Activated naive CD8-positive, alpha-beta T cell treated with anti-CD3 and anti-CD28 coated beads, Interleukin-2, amount 50 U/mL, for 16 hours (primary cell): ENCODE measurements around the gene DUOXA2.
"Not testable (repeated sequence)": the region's sequence is repeated elsewhere in the genome, so short reads cannot be mapped to it uniquely, and the experiment has no call there.

Experiments used
- DNase-seq: peaks from one replicate; pipeline ENCODE4 v3.0.0-alpha.2; 2020; ENCODE audit warnings: low read depth, low spot score

Gene DUOXA2

DNA sequence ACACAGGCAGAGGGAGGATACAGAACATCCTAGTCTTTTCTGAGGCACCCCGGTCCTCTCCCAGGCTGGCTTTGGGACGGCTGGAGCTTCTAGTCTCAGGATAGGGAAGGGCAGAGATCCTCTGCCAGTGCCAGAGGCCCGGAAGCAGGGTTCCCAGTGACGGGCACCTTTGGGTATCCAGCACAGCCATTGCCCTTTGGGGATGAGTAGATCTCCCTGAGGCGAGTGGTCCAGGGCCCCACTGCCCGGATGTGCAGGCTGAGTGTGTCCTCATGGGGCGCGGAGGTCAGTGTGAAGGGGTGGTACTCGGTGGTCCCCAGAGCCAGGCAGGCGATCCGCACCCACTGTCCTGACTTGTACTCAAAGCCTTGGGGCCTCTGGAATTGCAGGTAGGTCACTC, 18.5 kb upstream of the DUOXA2 start:
- no peak for DNase-seq

DNA sequence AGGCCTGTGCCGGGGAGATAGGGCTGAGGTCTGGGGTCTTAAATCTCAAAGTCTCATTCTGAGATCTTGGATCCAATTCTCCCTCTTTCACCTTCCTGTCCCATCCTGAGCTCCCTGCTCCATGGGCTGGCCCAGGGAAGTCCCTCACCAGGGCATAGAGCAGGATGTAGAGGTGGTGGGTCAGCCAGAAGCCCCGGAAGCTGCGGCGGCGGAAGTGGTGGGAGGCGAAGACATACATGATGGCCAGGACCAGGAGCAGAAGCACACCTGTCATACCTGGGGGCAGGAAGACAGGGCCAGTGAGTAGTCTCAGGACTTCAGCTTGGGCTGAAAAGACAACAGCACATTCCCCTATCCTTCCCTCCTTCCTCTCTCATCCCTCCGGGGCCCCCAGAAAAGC, 16.7 kb upstream of the DUOXA2 start:
- DNase-seq = no peak

DNA sequence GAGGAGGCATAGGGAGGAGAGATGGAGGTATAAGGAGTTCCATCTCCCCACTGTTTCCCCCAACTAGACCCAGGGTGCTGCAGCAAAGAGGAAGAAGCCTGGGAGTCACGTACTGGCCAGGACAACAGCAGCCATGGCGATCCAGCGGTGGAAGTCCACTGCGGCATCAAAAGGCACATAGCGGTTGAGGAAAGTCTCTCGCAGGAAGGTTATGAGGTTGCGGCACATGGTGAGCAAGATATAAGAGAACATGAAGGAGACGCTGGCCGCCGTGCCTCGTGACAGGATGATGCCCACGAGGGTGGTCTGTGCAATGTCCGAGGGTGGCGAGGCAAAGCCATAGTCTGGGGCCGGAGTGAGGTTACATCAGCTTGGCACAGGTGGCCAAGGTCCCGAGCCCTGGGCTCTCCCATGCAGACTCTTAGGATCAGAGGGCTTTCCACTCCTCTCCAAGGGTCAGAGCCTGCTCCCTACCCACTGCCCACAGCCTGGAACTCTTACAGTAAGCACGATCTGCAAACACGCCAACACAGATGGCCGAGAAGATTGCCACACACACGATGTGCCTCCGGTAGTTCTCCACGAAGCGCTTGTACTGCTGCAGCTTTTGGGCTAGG, 14.5 kb upstream of the DUOXA2 start:
- DNase-seq = no peak

- DNase-seq = no peak
Observed at GRCh38 chr15:45100884-45101625, 13.1 kb upstream of the DUOXA2 start.

DNA sequence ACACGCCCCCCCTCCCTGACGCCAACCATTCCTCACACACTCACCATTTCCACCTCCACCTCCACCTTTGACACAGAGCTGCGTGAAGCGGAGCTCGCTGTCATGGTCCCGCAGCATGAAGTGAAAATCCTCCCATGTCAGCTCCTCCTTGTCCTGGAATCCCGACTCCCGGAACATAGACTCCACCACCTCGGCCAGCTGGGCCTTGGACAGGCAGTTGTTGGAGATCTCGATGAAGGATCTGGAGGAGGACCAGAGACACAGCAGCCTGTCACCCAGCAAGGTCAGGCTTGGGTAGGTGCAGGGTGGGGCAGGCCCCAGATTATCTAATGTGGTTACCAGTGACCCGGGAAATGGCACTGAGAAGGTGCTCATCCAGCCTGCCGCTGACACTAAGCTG, 12.4 kb upstream of the DUOXA2 start:
- DNase-seq = no peak

DNA sequence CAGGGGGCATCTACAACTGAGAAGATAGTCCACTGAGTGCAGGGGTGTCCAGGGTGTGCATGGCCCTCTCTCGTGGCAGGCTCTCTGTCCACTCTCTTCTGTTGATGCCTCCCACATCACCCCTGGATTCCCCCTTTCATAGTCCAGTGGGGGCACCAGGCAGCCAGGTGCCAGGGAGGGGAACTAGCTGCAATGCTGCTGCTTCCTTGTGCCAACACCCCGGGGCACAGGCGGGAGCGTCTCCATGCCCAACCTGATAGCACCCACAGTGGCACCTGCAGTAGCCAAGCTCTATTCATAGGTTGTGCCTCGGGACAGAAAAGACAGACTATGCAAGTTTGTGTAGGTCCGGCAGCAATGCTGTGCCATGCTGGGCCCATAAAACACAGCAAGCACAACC, 11.9 kb upstream of the DUOXA2 start:
- no peak for DNase-seq

DNA sequence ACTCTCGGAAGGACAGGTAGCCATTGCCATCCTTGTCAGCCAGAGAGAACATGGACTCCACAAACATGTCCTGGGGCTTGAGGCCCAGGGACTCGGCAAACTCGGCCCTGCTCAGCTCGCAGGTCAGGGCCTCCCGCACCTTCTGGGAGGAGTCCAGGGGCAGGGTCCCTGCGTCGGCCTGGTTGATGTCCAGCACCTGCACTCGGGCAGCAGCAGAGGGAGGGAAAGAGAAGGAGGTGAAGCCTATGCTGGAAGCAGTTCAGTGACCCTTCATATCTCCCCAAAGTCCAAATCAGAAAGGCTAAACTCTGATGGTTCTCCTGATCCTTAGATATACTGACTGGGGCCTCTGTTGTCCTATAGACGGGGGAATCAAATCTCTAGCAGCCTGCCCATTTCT, 10.0 kb upstream of the DUOXA2 start:
- DNase-seq = not testable (repeated sequence)

DNA sequence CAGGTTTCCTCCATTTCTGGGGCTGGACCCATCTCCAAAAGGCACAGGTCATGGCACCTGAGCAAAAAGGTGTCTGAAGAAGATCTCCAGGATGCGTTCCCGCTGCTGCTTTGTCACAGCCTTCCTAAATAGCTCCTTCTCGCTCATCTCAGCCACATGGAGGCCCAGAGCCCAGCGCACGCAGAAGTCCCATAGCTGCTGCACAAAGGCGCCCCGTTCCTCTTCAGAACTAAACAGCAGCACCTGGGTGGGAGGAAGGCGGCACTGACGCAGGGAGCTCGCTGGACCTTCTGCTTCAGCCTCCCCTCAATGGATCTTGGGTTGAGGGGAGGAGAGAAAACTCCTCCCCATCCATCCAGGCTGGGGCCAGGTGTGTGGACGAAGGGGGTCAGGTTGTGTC, 8.5 kb upstream of the DUOXA2 start:
- DNase-seq = no peak

DNA sequence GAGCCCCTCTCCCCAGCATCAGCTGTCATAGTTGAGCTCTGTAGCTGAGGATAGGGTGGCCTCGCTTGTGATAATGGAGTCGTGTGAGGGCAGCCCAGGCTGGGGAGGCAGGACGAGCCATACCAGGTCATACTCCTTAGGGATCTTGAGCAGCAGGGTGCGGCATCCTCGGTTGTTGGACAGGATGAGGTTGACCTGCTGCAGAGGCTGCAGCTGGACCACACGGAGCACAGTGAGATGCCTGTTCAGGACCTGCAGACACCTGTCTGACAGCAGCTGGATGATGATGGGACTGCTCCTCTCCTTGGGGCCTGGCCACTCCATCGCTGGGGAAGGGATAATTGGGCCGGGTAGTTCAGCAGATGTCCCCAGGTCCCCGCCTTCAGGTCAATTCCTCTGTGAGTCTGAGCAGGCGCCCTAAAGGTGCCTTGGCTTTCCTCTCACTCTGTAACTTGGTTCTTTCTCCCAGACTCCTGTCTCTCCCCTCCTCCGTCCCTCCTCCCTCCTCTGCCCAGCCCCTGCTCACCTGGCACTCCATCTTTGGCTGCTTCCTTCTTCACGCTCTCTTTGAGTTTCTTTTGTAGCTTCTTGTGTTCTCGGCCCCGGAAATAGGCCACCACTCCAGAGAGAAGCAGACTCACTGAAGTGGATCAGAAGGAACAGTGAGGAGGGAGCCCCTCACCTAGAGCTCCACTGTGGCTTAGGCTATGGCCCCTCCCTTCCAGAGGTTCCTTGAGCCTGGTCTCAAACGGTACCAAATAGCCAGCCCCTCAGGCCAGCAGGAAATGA, 7.9 kb upstream of the DUOXA2 start:
- no peak for DNase-seq

DNA sequence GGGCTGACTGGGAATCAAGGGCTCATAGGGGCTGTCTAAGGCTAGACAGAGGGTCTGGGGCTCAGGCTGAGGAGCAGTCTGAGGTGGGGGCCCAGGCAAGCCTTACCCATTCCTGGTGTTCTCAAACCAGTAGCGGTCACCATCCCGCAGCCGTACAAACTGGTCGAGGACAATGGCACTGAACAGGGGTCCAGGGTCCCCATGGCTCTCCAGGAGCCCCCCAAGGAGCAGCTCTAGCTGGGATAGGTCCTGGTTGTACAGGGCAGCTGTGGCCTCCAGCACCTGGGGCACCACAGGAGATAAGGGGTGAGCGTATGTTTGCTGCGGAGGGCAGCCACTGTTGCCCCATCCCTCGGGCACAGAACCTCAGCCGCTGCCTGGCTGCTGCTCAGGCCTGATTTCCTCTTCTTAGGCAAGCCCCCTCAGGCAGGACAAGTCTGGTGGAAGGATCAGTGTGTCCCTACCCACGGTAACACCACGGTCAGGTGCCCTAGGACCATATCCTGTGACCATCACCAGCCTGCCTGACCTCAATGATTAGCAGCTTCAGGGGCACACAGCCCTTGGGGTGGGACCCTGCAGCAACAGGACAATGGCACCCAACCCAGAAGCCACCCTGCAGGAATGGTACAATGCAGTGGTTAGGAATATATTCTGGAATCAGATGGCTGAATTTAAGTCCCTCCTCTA, 6.0 kb upstream of the DUOXA2 start:
- no peak for DNase-seq

DNA sequence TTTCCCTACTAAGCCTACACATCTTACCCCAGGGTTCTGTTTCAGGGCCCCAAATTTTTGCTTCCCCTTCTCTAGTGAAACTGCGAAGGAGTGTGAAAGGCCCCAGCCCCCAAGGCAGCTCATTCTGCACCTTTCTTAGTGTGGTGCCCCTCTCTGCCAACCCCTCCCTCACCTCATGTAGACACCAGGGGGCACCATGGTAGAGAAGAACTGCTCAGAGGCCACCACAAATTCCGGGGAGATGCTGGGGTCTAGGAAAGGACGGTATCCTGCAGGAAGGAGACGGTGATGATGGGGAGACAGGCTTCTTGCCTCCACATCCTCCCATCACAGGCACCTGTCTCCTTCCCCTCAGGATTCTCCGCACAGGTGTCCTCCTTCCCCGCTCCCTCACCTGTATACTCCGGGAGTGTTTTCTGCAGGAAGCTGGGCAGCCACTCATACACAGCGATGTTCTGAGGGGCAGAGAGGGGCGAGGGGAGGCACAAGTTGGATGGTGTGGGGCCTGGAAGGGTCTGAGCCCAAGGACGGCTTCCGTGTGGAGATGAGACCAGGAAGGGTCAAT, 3.8 kb upstream of the DUOXA2 start:
- no peak for DNase-seq

DNA sequence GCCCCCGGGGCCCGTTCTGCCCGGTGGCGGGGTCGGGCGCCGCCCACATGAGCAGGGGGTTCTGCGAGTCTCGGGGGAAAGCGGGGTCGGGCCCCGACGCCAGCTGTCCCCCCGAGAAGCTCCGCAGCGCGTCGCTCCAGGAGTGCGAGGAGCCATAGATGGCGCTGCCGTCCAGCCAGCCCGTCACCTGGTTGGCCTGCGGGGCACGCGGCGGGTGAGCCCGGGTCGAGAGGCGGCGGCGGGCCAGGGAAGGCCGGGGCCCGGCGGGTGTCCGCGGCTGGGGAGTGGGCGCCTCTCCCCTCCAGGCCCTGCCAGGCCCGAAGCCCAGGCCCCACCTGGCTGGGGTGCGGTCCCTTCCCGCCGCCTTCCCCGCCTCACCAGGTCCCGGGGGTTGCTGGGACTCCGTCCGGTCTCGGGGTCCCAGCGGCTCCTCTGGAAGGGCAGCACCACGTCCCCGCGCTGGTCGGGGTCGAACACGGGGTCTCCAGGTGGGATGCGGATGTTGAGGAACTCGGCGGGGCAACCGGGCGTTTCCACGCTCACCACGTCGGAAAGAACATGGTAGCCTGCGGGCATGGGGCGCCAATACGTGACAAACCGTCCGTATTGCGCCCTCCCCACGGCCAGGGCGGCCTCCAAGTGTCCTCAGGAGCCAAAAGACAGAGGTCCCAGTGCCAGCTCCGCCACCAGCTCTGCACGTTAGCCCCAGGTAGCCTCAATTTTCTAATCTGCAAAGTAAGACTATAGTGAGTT, 2.6 kb upstream of the DUOXA2 start:
- DNase-seq = no peak

DNA sequence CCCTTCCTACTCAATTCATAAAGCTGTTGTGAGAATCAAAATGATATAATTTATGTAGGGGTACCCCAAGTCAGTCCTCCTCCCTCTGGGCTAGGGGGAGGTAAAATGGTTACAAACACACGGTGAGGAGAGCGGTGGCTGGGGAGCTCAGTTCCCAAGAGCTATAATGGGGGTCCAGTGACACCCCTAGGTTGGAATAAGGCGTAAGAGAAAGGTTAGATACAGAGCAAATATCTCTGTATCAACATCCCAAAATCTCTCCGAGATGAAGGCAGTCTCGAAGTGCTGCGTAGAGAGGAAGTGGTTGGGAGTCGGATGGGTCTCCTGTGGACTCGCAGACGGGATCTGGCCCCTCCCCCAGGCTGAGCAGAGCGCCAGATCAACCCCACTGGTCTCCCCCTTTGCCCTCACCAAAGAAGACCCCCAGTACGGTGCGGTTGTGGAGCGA, 2.0 kb upstream of the DUOXA2 start:
- DNase-seq = no peak

- no peak for DNase-seq
Observed at GRCh38 chr15:45112591-45113379, 1.3 kb upstream of the DUOXA2 start.

GRCh38 chr15:45113380-45113990, 641 bp upstream of the DUOXA2 start:
- DNase-seq = no peak

DNA sequence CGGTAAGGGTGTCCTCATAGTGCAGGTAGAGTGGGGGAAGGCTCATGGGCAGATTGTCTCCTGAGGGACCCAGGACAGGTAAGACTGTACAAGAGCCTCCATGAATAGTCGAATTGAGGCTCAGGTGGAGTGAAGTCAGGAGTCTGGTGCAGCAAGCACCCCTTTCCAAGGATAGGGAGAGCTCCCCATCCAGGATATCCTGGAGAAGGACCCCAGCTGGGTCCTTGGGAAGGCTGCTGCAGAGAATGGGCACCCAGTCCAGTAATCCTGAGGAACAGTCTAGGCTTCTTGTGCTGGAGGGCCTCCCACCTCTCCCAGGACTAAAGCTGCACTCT, 592 bp downstream of the DUOXA2 start:
- no peak for DNase-seq

DNA sequence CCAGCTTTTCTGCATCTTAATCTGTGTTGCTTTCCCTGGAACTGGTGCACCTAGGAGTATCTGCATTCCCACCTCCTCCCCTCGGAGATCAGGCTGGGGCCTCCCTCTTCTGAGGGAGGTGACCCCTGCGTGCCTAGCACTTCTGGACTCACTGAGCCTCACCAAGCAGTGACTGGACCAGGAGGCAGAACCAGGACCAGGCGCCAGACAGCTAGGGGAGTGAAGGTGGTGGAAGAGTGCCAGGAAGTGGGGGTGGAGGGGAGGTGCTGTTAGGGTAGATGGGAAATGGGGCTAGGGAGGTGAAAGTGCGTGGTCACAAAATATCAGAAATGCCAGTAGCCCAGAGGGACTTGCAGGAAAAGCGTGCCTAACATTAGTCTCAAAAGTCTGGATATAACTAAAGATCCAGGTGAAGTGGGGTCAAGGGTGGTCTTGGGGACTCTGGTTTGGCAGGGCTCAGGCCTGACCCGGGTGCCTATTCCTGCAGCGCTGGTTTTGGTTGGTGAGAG, 1.2 kb downstream of the DUOXA2 start:
- DNase-seq = no peak

DNA sequence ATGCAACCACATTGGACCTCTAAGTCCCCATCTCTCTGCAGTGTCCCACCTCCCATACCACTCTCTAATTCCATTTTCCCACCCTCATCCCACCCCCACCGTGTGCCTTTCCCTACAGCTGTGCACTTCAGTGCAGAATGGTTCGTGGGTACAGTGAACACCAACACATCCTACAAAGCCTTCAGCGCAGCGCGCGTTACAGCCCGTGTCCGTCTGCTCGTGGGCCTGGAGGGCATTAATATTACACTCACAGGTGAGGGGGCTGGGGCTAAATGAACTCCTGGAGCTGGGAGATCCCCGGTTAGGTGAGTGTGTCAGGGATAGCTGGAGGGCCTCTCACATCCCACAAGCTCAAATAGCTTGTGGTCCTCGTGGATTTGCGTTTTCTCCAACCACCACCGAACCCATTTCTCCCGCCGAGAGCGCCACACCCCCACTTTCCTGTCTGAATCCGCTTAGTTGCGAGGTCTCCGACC, 1.9 kb downstream of the DUOXA2 start:
- DNase-seq = no peak

DNA sequence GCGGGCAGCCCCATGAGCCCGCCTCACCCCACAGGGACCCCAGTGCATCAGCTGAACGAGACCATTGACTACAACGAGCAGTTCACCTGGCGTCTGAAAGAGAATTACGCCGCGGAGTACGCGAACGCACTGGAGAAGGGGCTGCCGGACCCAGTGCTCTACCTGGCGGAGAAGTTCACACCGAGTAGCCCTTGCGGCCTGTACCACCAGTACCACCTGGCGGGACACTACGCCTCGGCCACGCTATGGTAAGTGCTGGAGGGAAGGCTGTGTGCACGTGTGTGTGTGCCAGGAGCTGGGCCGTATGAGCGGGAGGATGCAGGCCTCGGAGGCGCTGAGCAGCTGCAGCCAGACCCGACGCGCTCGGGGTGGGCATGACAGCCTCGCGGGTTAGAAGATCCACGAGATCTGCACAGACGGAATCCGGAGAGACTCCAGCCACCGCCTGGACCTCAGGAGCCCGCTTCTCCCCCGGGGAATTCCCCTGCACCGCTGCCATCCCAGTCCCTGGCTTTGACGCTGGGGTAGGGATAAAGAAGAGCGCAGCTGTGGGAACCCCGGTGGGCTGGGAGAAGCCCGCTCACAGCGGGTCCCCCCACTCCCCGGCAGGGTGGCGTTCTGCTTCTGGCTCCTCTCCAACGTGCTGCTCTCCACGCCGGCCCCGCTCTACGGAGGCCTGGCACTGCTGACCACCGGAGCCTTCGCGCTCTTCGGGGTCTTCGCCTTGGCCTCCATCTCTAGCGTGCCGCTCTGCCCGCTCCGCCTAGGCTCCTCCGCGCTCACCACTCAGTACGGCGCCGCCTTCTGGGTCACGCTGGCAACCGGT, 2.6 kb downstream of the DUOXA2 start:
- DNase-seq = no peak
